HepG2 (cell line): ENCODE measurements around the gene CLUH. TPM values are rescaled to one million over a fixed set of nuclear protein-coding genes. Genes with fewer than 3 reads are reported as not detected.
A peak's percentile ranks its signal among the peaks of the same experiment; 100 is the strongest.

ENCODE experiments used
- ATAC-seq: fragments of 200-7000 bp; cut with Tn5 transposase; 3 replicates; pipeline ENCODE4 v1.9.1; 2020; ENCODE audit warnings: mild to moderate bottlenecking, moderate library complexity
- BruUV-seq: library from RNA; stranded (reverse); fragments of 400-500 nt; replicated peaks from 2 replicates; lab custom pipeline; 2021; lab: Mats Ljungman, UMichigan
- CTCF ChIA-PET: fragments of 300-600 bp; formaldehyde crosslinking; extraction: SDS; loops from one replicate; lab custom pipeline; 2021; ENCODE audit warnings: low total read pairs, inconsistent platforms, low intra/inter-chr PET ratio; lab: Yijun Ruan, JAX
- POLR2A ChIA-PET: fragments of 350-600 bp; sonication (Branson Sonifier 250); formaldehyde crosslinking; loops from one replicate; lab custom pipeline; 2020; ENCODE audit warnings: antibody characterized with exemption, inconsistent platforms; lab: Yijun Ruan, JAX
- DNase-seq: peaks from one replicate; pipeline ENCODE4 v3.0.0-alpha.2; 2015; ENCODE audit warnings: low spot score
- FAIRE-seq: peaks from 3 replicates; lab custom pipeline; 2011; peaks lifted over from hg19 to GRCh38; lab: Jason Lieb, UNC
- H2AFZ ChIP-seq: one replicate; pipeline ENCODE4 v1.6.1; 2011; ENCODE audit warnings: low read length, inconsistent platforms
- H3K27ac ChIP-seq: fragments of 300-600 bp; 3 replicates; pipeline ENCODE4 v1.8.0; 2011; ENCODE audit warnings: mixed run types, mild to moderate bottlenecking, mixed read lengths, low read length, inconsistent platforms; ENCODE audit not compliant: insufficient read depth; ENCODE audit errors: extremely low read length
- H3K27me3 ChIP-seq, 2 experiments: fragments of 200-600 bp in 1 of 2; 2 replicates in 1 of 2; 3 replicates in 1 of 2; pipeline versions ENCODE4 v1.6.0 to v1.8.0; 2011; ENCODE audit warnings: low read length in 2 of 2, mild to moderate bottlenecking in 2 of 2, moderate library complexity in 2 of 2, inconsistent platforms in 1 of 2; ENCODE audit not compliant: insufficient read depth in 2 of 2, control insufficient read depth in 1 of 2
- H3K36me3 ChIP-seq, 2 experiments: fragments of 200-600 bp in 1 of 2; replicated peaks in 1 of 2; 2 replicates in 1 of 2; 3 replicates in 1 of 2; pipeline versions ENCODE4 v1.5.1 to v1.8.0; 2011; ENCODE audit warnings: low read length in 2 of 2, inconsistent platforms in 1 of 2; ENCODE audit not compliant: insufficient read depth in 2 of 2, control insufficient read depth in 1 of 2
- H3K4me1 ChIP-seq: 2 replicates; pipeline ENCODE4 v1.5.1; 2012; ENCODE audit warnings: low read length, inconsistent platforms; ENCODE audit not compliant: insufficient read depth
- H3K4me2 ChIP-seq: 2 replicates; pipeline ENCODE4 v1.6.0; 2011; ENCODE audit warnings: low read depth, low read length, inconsistent platforms
- H3K4me3 ChIP-seq, 3 experiments: fragments of 200-600 bp in 1 of 3; sonication (generic), shearing (Covaris generic) in 1 of 3; replicated peaks in 1 of 3; 2 replicates each; pipeline ENCODE4 v1.5.1; 2011 to 2016; ENCODE audit warnings: low read length in 3 of 3, inconsistent platforms in 2 of 3, low read depth in 2 of 3, mild to moderate bottlenecking in 2 of 3, control low read depth in 1 of 3, mixed read lengths in 1 of 3; ENCODE audit not compliant: insufficient read depth in 1 of 3
- H3K79me2 ChIP-seq: one replicate; pipeline ENCODE4 v1.6.1; 2011; ENCODE audit warnings: low read length, inconsistent platforms; ENCODE audit not compliant: insufficient read depth
- H3K9ac ChIP-seq: 2 replicates; pipeline ENCODE4 v1.6.0; 2011; ENCODE audit warnings: mild to moderate bottlenecking, low read depth, low read length, inconsistent platforms; ENCODE audit not compliant: insufficient read depth
- H3K9me3 ChIP-seq: 2 replicates; pipeline ENCODE4 v1.5.1; 2012; ENCODE audit warnings: mild to moderate bottlenecking, low read length
- H4K20me1 ChIP-seq: 2 replicates; pipeline ENCODE4 v1.6.0; 2011; ENCODE audit warnings: inconsistent platforms, mild to moderate bottlenecking, low read length, moderate library complexity; ENCODE audit not compliant: insufficient read depth
- DBP ChIP-seq: sonication (generic); formaldehyde crosslinking; IDR thresholded peaks from 2 replicates; pipeline ENCODE4 v1.4.0; 2020; ENCODE audit warnings: missing genetic modification reagents; ENCODE audit errors: not compliant biosample characterization
- JUN ChIP-seq: sonication (generic); formaldehyde crosslinking; IDR thresholded peaks from 2 replicates; pipeline ENCODE4 v1.4.0; 2020; ENCODE audit warnings: mild to moderate bottlenecking, missing genetic modification reagents
- PBX2 ChIP-seq: IDR thresholded peaks from 2 replicates; pipeline ENCODE4 v1.6.1; 2016; ENCODE audit warnings: control low read depth
- PCBP1 ChIP-seq: fragments of 200-400 bp; formaldehyde crosslinking; IDR thresholded peaks from 2 replicates; pipeline ENCODE4 v1.6.1; 2017; ENCODE audit warnings: mild to moderate bottlenecking, low read depth, low read length, borderline replicate concordance
- SIX1 ChIP-seq: sonication (generic); formaldehyde crosslinking; IDR thresholded peaks from 2 replicates; pipeline ENCODE4 v1.4.0; 2020; ENCODE audit warnings: missing genetic modification reagents, borderline replicate concordance
- SMAD3 ChIP-seq: sonication (generic); formaldehyde crosslinking; IDR thresholded peaks from 2 replicates; pipeline ENCODE4 v1.4.0; 2020; ENCODE audit warnings: missing genetic modification reagents
- SOX6 ChIP-seq, 2 experiments: fragments of 450-650 bp in 1 of 2; sonication (generic) in 1 of 2; formaldehyde crosslinking in 1 of 2; IDR thresholded peaks; 2 replicates each; pipeline versions ENCODE4 v1.4.0 to v1.6.1; 2017 to 2020; ENCODE audit warnings: antibody characterized with exemption in 1 of 2, mild to moderate bottlenecking in 1 of 2, missing genetic modification reagents in 1 of 2
- THAP11 ChIP-seq: IDR thresholded peaks from 2 replicates; pipeline ENCODE4 v1.6.1; 2016; ENCODE audit warnings: missing biosample characterization, missing genetic modification reagents
- ZNF121 ChIP-seq: sonication (generic); formaldehyde crosslinking; IDR thresholded peaks from 2 replicates; pipeline ENCODE4 v1.5.0; 2020; ENCODE audit warnings: mild to moderate bottlenecking, missing genetic modification reagents
- ZNF263 ChIP-seq: sonication (generic); formaldehyde crosslinking; IDR thresholded peaks from 2 replicates; pipeline ENCODE4 v1.4.0; 2020; ENCODE audit warnings: missing genetic modification reagents
- ZNF777 ChIP-seq: sonication (generic); formaldehyde crosslinking; IDR thresholded peaks from 2 replicates; pipeline ENCODE4 v1.4.0; 2020; ENCODE audit warnings: missing genetic modification reagents
- WGBS: methylation state at CpG from one replicate; pipeline ENCODE4 v1.1.6; 2017; ENCODE audit warnings: low lambda C conversion rate; 5-methylcytosine and 5-hydroxymethylcytosine counted together
- in situ Hi-C: cut with HindIII; loops from 2 replicates; pipeline ENCODE4 v1.10.0; 2017; ENCODE audit warnings: low pct_unique_long_range_greater_than_20kb; ENCODE audit not compliant: extremely low pct_ligation_motif_present
- intact Hi-C: fragments of 100-400 bp; cut with micrococcal nuclease; formaldehyde crosslinking; loops from one replicate; pipeline ENCODE4 v1.10.0; 2022; ENCODE audit not compliant: unreplicated experiment
- polyA plus RNA-seq, 8 experiments: library from polyadenylated mRNA; depleted of rRNA in 3 of 8; stranded (reverse) in 7 of 8; unstranded in 1 of 8; fragments of >200 nt; fragmentation: Illumina TruSeq in 4 of 8; extraction: Trizol in 4 of 8; gene quantifications; 2 replicates each; pipeline versions ENCODE4 v1.2.1 to v1.2.3, GENCODE V29; 2011 to 2016; ENCODE audit warnings: low read depth in 4 of 8, missing spikeins in 1 of 8, mixed read lengths in 1 of 8; ENCODE audit not compliant: insufficient read depth in 1 of 8
- total RNA-seq, 5 experiments: library from RNA; depleted of rRNA; stranded (reverse); fragments of >200 nt; fragmentation: Illumina TruSeq; extraction: Trizol; gene quantifications; 2 replicates each; pipeline ENCODE4 v1.2.3, GENCODE V29; 2016; ENCODE audit warnings: low read depth in 1 of 5

The CLUH gene
- total and polyA plus RNA-seq, 2 of the 13 experiments (the other 11 are each of a cell fraction or from before 2014, with no cell fraction given), result 30.9 to 60.5 TPM

- TF ChIP-seq ZNF121 (CRISPR knock-in tag) (0 out of 2 replicates have a peak, but pooled peaks have one; percentile 8), SIX1 (CRISPR knock-in tag) (peak; percentile 94), DBP (CRISPR knock-in tag) (no peak), ZNF263 (CRISPR knock-in tag) (peak; percentile 90), ZNF777 (peak; percentile 26; the same call in 1 of the 2 replicates), SOX6 (IDR thresholded peaks at IDR 0.05) (no peak), SOX6 (CRISPR knock-in tag; IDR thresholded peaks at IDR 0.05) (0 out of 2 replicates have a peak, but pooled peaks have one; percentile 12), PCBP1 (0 out of 2 replicates have a peak, but pooled peaks have one; percentile 44)
Observed at GRCh38 chr17:2755891-2756724, 44.5 kb upstream of the CLUH start (continued).

- H3K4me2 ChIP-seq, result no peak overlapping the region
- FAIRE-seq (no peak), ATAC-seq (no peak), DNase-seq (no peak)
- in situ Hi-C loops (no loop called here), intact Hi-C loops (no loop called here)
- POLR2A ChIA-PET, result no interaction called here
- WGBS, result 50% methylated on average over 2 of the region's 2 CpGs
- H4K20me1 ChIP-seq, result peaks cover 6% of the 10 kb centered on the region; the same call in 1 of the 2 replicates
- H3K79me2 ChIP-seq, result no peaks in the 10 kb centered on the region
- H3K36me3 ChIP-seq, result no peaks in the 10 kb centered on the region
- no peak overlapping the region for H3K4me3 ChIP-seq
- no peak overlapping the region for H3K9ac ChIP-seq
- no peak overlapping the region for H2AFZ ChIP-seq
- H3K27ac ChIP-seq, result no peak overlapping the region
- no TSS peak for BruUV-seq
- no peaks in the 10 kb centered on the region for H3K4me1 ChIP-seq
- H3K27me3 ChIP-seq, result peaks cover 2 to 28% of the 10 kb centered on the region in 2 experiments; a peak in 3 of 5 replicates
- H3K9me3 ChIP-seq, result no peaks in the 10 kb centered on the region
- CTCF ChIA-PET, result no interaction called here
- no peak for TF ChIP-seq SMAD3
- no peak for TF ChIP-seq THAP11
- TF ChIP-seq PBX2 (CRISPR knock-in tag), result no peak
- no peak for TF ChIP-seq JUN (CRISPR knock-in tag)
Observed at GRCh38 chr17:2751491-2751890, 39.9 kb upstream of the CLUH start.
